ENCODE results near the gene DOK7.

Gene DOK7

DNA sequence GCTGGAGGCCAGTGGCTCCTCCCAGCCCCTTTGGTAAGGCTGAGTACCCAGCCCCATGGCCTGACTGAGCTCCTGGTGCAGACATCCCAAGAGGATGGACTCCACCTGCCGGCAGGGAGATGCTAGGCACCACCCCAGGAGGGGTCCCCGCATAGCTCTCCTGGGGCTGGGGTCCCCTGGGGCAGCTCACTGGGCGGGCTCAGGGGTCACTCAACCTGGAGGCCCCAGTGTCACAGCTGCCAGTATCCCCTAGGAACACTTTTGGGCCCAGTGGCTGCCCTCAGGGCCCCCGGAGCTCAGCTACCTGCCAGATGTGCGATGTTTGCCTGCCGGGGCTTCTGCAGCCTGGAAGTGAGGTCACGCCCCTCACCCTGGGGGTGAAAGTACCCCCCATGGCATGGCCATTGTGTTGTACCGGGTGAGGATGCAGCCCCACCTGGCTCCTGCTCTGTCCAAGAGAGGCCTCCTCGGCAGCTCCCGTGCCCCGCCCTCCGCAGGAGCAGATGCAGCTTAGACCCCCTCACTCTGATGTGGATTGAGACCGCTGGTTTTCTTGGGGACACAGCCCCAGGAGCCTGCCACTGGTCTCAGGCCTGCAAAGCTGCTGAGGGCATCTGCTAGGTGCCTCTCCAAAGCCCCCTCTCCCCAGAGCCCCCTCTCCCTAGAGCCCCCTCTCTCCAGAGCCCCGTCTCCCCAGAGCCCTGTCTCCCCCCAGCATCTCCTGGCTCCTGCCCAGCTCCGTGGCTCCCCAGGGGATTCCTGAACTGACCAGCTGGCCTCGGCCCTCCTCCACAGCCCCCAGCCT, 28.0 kb upstream of the DOK7 start:
- Histone ChIP-seq H3K9me3 (ENCODE audit: control insufficient read depth, insufficient read depth, low read length) (no peaks in the 10 kb centered on the region), H3K4me1 (ENCODE audit: insufficient read depth, low read length) (no peaks in the 10 kb centered on the region; the same call in 1 of the 2 replicates), H3K9ac (ENCODE audit: low read depth, low read length) (no peak overlapping the region), H3K36me3 (ENCODE audit: insufficient read depth, low read length) (no peaks in the 10 kb centered on the region)

DNA sequence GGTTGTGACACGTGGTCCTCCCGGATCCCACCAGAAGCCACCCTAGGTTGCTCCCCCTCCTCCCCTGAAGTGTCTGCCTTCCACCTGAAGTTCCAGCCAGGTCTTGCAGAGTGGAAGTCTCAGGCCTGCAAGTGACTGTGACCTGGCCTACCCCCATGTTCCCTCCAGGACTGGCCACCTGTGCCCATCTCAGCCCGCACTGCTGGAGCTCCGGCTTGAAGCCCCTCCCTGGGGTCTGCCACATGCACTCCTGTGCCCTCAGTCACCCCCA, 27.5 kb upstream of the DOK7 start:
- no peaks in the 10 kb centered on the region for H3K36me3 ChIP-seq (ENCODE audit: insufficient read depth, low read length)
- H3K9me3 ChIP-seq (ENCODE audit: control insufficient read depth, insufficient read depth, low read length): no peaks in the 10 kb centered on the region
- no peak overlapping the region for H3K9ac ChIP-seq (ENCODE audit: low read depth, low read length)
- H3K4me1 ChIP-seq (ENCODE audit: insufficient read depth, low read length): no peaks in the 10 kb centered on the region; the same call in 1 of the 2 replicates

DNA sequence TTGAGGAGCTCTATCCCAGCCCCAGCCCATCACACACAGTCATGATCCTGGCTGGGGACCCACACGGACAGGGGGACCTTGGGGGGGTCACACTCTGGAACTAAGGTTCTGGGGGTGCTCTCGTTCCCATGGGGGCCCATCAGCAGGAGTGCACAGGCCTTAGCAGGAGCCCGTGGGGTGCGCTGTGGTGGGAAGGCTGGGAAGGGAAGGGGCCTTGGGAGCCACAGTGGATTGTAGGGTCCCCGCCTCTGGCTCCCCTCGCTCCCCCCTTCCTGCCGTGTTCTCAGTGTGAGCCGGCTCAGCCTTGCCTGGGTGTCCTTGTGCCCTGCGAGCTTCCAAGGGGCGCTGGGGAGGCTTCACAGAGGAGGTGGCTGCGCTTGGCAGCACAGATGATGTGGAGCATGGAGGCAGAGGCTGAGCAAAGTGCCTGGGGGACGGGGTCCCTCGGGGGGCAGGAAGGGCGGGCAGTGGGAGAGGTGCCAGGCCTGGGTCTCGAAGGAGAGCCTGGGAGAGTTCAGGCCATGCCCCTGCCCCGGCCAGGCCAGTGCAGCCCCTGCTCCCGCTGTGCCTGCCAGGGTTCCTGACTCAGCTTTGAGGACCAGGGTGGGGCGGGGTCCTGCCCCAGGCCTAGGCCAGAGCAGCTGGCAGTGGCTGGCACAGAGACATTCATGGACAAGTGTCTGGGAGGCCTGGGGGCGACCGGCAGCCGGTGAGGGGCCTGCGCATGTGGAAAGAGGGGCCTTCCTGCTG, 26.9 kb upstream of the DOK7 start:
- no peaks in the 10 kb centered on the region; the same call in 1 of the 2 replicates for H3K4me1 ChIP-seq (ENCODE audit: insufficient read depth, low read length)
- H3K36me3 ChIP-seq (ENCODE audit: insufficient read depth, low read length): no peaks in the 10 kb centered on the region
- H3K9ac ChIP-seq (ENCODE audit: low read depth, low read length): no peak overlapping the region
- no peaks in the 10 kb centered on the region for H3K9me3 ChIP-seq (ENCODE audit: control insufficient read depth, insufficient read depth, low read length)

DNA sequence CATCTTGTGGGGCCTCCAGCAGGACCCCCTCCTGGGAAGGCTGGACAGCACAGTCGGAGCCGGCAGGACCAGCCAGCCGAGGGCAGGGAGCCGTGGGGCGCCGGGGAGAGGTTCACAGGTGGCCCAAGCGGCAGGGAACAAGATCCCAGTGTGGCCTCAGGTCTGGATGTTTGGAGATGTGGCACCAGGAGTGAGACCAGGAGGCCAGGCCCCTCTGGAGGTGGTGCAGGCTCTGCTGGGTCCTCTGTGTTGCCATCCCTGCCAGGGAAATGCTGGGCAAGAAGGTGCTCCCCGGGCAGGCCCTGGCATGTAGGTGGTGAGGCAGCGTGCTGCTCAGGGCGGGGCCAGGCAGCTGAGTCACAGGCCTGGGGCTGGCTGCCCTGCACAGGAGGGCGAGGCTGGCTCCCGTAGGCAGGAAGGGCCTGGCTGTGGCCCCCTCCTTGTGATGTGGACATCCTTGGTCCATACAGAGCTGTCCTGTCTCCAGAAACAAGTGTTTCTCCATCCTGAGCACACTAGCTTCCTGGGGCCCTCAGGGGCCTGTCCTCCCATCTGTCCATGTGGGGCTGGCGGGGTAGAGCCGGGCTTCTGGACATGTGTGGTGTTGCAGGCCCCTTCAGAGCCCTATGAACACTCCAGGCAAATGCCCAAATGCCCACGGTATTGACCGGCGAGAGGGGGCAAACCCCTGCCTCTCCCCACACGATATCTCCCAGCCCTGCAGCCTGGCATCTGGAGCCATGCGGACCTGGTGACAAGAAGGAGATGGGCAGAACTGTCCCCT, 26.1 kb upstream of the DOK7 start:
- no peaks in the 10 kb centered on the region for H3K9me3 ChIP-seq (ENCODE audit: control insufficient read depth, insufficient read depth, low read length)
- no peaks in the 10 kb centered on the region for H3K36me3 ChIP-seq (ENCODE audit: insufficient read depth, low read length)
- H3K9ac ChIP-seq (ENCODE audit: low read depth, low read length): no peak overlapping the region
- H3K4me1 ChIP-seq (ENCODE audit: insufficient read depth, low read length): no peaks in the 10 kb centered on the region; the same call in 1 of the 2 replicates

DNA sequence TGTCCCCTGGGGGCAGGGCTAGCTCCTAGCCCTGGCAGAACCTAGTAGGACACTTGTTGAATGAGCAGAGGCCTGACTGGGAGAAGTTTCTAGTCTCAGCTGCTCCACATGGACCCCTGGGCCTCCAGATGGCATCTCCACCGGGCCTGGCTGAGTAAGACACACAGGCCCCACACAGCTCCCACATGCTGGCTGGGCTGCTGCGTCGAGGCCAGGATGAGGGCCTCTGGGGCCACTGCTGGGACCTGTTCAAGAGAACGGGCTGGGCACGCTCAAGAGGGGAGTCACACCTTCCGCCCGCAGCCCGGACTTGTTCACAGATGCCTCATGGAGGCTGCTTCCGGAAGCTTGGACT, 25.5 kb upstream of the DOK7 start:
- H3K9me3 ChIP-seq (ENCODE audit: control insufficient read depth, insufficient read depth, low read length): no peaks in the 10 kb centered on the region
- no peaks in the 10 kb centered on the region; the same call in 1 of the 2 replicates for H3K4me1 ChIP-seq (ENCODE audit: insufficient read depth, low read length)
- H3K9ac ChIP-seq (ENCODE audit: low read depth, low read length): no peak overlapping the region
- no peaks in the 10 kb centered on the region for H3K36me3 ChIP-seq (ENCODE audit: insufficient read depth, low read length)

DNA sequence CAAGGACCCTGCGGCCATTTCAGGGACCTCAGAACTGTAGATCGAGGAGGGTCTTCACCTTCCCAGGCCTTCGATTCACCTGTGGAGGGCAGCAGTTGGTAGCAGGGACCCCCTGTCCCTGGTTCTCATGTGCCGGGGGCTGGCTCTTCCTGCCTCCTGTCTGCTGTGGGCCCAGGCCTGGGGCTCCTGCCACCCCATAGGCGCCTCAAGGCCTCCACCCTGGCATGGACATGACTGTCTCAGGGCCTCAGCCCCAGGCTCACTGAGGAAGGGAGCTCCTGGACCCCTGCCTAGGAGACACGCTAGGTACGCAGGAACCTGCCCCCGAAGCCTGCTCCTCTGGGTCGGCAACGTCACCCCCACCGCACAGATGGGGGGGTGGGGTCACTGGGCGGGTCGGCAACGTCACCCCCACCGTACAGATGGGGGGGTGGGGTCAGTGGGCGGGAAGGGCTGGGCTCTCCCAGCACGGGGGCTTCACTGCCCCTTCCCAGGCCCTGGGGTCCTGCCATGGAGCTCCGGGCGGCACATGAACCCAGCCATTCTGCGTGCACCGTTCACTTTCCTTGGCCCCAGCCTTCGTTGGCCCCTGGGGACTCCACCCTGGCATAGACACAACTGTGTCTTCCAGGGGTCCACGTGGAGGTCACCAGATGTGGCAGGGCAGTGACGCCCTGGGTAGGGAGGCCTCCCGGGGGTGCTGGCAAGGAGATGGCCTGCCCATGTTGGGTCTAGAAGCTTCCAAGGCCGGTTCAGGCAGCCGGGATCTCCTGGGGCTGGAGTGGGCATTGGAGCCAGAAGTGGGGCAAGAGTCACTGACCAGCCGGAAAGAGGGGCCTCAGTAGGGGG, 24.9 kb upstream of the DOK7 start:
- Histone ChIP-seq H3K9ac (ENCODE audit: low read depth, low read length) (no peak overlapping the region), H3K4me1 (ENCODE audit: insufficient read depth, low read length) (no peaks in the 10 kb centered on the region; the same call in 1 of the 2 replicates), H3K9me3 (ENCODE audit: control insufficient read depth, insufficient read depth, low read length) (no peaks in the 10 kb centered on the region), H3K36me3 (ENCODE audit: insufficient read depth, low read length) (no peaks in the 10 kb centered on the region)

DNA sequence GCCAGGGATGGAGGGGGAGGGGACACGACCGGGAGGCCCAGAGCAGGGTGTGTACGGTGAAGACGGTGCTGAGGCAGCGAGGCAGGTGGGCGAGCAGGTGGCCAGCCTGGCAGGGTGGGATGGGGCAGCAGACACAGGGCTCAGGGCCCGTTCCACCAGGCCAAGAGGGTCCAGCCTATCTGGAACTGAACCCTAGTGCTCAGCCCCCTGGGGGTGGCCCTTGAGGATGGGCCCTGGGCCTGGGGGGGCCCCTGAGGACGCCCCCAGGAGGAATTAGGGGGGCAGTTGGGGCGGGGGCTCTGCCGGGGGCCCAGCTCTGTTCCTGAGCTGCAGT, 24.3 kb upstream of the DOK7 start:
- H3K4me1 ChIP-seq (ENCODE audit: insufficient read depth, low read length): no peaks in the 10 kb centered on the region; the same call in 1 of the 2 replicates
- no peaks in the 10 kb centered on the region for H3K9me3 ChIP-seq (ENCODE audit: control insufficient read depth, insufficient read depth, low read length)
- no peak overlapping the region for H3K9ac ChIP-seq (ENCODE audit: low read depth, low read length)
- H3K36me3 ChIP-seq (ENCODE audit: insufficient read depth, low read length): no peaks in the 10 kb centered on the region

DNA sequence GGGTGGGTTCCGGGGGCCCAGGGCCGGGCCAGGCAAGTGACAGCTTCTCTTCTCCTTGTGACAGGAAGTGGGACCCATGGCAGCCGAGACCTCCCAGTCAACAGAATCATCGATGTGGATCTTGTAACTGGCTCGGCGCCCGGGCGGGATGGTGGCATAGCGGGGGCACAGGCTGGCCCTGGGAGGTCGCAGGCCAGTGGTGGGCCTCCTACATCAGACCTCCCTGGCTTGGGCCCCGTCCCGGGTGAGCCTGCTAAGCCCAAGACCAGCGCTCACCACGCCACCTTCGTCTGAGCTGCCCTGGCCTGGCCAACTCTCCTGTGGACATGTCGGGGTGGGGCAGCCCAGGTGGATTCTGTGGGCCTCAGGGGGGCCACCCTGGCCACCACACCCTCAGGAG, 23.7 kb upstream of the DOK7 start:
- no peak overlapping the region for H3K9ac ChIP-seq (ENCODE audit: low read depth, low read length)
- H3K36me3 ChIP-seq (ENCODE audit: insufficient read depth, low read length): no peaks in the 10 kb centered on the region
- no peaks in the 10 kb centered on the region; the same call in 1 of the 2 replicates for H3K4me1 ChIP-seq (ENCODE audit: insufficient read depth, low read length)
- H3K9me3 ChIP-seq (ENCODE audit: control insufficient read depth, insufficient read depth, low read length): no peaks in the 10 kb centered on the region

DNA sequence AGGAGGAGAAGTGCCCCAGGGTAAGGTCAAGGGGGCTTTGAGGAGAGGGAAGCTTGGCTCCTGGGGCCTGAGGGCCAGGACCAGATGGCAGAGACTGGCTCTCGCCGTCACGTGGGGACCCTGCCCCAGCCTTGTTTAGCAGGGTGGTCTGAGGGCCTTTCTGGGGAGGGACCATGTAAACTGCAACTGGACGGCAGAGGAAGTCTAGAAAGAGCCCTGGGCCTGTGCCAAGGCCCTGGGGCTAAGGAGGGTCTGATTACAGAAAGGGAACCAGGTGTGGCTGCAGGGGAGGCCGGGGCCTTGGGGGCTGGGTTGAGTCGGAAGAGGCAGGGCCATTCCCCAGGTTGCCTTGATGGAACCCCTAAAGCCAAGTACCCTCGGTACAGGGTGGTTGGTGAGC, 23.1 kb upstream of the DOK7 start:
- Histone ChIP-seq H3K9me3 (ENCODE audit: control insufficient read depth, insufficient read depth, low read length) (no peaks in the 10 kb centered on the region), H3K4me1 (ENCODE audit: insufficient read depth, low read length) (no peaks in the 10 kb centered on the region; the same call in 1 of the 2 replicates), H3K36me3 (ENCODE audit: insufficient read depth, low read length) (no peaks in the 10 kb centered on the region), H3K9ac (ENCODE audit: low read depth, low read length) (no peak overlapping the region)

DNA sequence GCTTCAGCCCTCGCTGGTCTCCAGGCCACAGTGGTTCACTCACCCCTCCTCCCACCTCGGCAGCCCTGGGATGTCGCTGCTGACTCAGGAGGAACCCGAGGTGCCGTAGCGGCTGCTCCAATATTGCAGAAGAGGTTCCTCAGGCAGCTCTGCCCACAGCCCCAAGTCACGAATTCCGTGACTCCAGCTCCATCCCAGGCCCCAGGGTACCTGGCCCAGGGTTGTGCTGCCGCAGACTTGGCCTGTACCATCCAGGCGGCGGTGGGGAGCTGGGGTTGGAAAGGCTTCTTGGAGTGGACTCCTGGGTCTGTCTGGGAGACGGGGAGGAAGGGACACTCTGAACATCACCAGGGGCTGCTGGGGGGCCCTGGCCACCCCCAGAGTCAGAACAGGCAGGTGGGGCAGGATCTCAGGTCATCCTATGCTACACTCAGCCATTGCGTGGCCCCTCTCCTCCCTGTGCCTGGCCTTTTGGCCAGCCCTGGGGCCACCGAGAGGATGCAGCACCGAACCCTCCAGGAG, 22.1 kb upstream of the DOK7 start:
- Histone ChIP-seq H3K4me1 (ENCODE audit: insufficient read depth, low read length) (no peaks in the 10 kb centered on the region; the same call in 1 of the 2 replicates), H3K9me3 (ENCODE audit: control insufficient read depth, insufficient read depth, low read length) (no peaks in the 10 kb centered on the region), H3K36me3 (ENCODE audit: insufficient read depth, low read length) (no peaks in the 10 kb centered on the region), H3K9ac (ENCODE audit: low read depth, low read length) (no peak overlapping the region)

DNA sequence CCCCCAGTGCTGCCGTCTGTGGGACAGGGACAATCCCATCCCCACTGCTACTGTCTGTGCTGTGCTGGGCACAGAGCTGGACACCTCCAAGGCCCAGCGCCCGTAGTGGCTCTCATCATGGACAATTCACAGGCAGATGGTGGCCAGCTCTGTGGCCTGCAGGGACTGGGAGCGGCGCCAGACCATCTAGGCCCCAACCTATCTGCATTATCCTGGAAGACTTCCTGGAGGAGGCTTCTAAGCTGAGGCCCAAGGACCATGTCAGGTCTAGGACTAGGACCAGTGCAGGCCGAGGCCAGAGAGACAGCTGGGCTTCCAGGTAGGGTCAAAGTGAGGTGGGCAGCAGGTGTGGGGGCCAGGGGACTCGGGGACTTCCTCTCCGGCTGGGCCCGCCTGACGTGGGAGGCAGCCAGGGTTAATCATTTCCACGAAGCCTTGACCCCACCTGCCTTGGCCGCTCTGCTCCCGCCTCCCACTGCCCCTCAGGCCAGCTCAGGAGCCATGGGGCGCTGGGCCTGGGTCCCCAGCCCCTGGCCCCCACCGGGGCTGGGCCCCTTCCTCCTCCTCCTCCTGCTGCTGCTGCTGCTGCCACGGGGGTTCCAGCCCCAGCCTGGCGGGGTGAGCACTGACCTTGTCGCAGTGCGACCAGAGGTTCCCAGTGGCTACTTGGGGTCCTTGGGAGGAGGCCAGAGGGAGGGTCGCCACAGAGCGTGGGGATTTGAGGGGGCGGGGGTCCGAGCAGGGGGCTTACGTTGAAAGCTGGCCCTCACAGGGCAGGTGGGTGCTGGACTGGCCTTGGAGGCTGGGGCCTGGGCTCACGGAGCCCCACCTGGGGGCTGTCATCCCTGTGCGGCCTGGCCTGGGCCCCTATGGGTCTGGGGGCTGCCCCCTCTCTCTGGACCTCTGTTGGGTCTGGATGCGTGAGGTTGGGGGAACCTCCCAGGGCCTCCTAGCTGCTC, 21.3 kb upstream of the DOK7 start, which contains the start of gene HGFAC:
Gene HGFAC (plus strand): TSS at position 468 of the 959 bp plus-strand sequence. CDS start 34 bp downstream, at position 502.
- H3K4me1 ChIP-seq (ENCODE audit: insufficient read depth, low read length): no peaks in the 10 kb centered on the region; the same call in 1 of the 2 replicates
- no peaks in the 10 kb centered on the region for H3K9me3 ChIP-seq (ENCODE audit: control insufficient read depth, insufficient read depth, low read length)
- H3K9ac ChIP-seq (ENCODE audit: low read depth, low read length): no peak within 1 kb of the TSS
- H3K36me3 ChIP-seq (ENCODE audit: insufficient read depth, low read length): no peaks in the 10 kb centered on the region

DNA sequence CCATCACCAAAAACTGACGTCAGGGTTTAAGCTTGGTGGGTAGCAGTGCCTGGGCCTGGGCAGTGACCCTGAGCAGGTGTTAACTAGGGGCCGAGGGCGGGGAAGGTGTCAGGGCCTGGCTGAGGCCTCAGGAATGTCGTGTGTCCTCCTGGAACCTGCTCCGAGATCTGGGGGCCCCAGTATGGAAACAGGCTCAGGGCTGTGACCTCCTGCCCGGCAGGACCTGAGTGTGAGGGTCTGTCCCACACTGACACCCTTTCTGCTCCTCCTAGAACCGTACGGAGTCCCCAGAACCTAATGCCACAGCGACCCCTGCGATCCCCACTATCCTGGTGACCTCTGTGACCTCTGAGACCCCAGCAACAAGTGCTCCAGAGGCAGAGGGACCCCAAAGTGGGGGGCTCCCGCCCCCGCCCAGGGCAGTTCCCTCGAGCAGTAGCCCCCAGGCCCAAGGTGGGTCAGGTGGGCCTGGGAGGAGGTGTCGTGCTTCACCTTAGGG, 20.6 kb upstream of the DOK7 start:
- H3K36me3 ChIP-seq (ENCODE audit: insufficient read depth, low read length): no peaks in the 10 kb centered on the region
- no peaks in the 10 kb centered on the region for H3K4me1 ChIP-seq (ENCODE audit: insufficient read depth, low read length)
- H3K9ac ChIP-seq (ENCODE audit: low read depth, low read length): no peak overlapping the region
- H3K9me3 ChIP-seq (ENCODE audit: control insufficient read depth, insufficient read depth, low read length): no peaks in the 10 kb centered on the region

All from ES-I3 (cell line).